Measurements from ENCODE around the gene KCNQ1.

- TF ChIP-seq POLR2A (IDR thresholded peaks at IDR 0.05; ENCODE audit: low read depth, low read length) (no peak), TAF1 (IDR thresholded peaks at IDR 0.05; ENCODE audit: low read depth, low read length) (no peak), SPI1 (IDR thresholded peaks at IDR 0.05; ENCODE audit: low read depth, low read length) (no peak), POU2F2 (IDR thresholded peaks at IDR 0.05; ENCODE audit: low read depth, low read length) (no peak)
These were observed 377.1 kb downstream of the KCNQ1 start for GRCh38 chr11:2821891-2822290.

Data from GM12891 (cell line).